Astrocyte (in vitro differentiated cells and primary cell): ENCODE measurements around the gene HAGHL.

Source experiments
- EZH2 ChIP-seq: IDR thresholded peaks from 2 replicates; pipeline ENCODE4 v1.6.1; 2012; ENCODE audit warnings: mild to moderate bottlenecking, low read length, inconsistent platforms; ENCODE audit not compliant: insufficient read depth
- TF ChIP-seq, protein P1 (sequence below): IDR thresholded peaks from 2 replicates; pipeline ENCODE4 v1.5.1; 2011; ENCODE audit warnings: low read depth, mild to moderate bottlenecking, inconsistent platforms, low read length, moderate library complexity; ENCODE audit not compliant: insufficient read depth

DNA sequence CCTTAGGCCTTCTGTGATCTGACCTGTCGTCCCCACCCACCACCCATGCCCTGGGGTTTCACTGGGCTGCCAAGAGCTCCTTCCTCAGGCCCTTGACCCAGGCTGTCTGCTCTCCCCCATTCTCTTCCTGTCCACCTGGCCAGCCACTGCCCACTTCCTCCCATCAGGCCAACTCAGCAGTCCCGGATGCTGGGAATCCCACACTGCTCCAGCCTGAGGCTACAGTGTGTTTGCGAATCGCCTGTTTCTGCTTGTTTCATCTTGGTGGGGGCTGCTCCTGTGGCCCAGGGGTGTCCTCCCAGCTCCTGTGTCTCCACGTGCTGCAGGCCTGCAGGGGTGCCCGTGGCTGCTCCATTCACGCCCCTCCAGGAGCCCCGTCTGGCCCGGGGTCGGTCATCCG lies 12.8 kb upstream of the HAGHL start:
- TF ChIP-seq, protein P1, sequence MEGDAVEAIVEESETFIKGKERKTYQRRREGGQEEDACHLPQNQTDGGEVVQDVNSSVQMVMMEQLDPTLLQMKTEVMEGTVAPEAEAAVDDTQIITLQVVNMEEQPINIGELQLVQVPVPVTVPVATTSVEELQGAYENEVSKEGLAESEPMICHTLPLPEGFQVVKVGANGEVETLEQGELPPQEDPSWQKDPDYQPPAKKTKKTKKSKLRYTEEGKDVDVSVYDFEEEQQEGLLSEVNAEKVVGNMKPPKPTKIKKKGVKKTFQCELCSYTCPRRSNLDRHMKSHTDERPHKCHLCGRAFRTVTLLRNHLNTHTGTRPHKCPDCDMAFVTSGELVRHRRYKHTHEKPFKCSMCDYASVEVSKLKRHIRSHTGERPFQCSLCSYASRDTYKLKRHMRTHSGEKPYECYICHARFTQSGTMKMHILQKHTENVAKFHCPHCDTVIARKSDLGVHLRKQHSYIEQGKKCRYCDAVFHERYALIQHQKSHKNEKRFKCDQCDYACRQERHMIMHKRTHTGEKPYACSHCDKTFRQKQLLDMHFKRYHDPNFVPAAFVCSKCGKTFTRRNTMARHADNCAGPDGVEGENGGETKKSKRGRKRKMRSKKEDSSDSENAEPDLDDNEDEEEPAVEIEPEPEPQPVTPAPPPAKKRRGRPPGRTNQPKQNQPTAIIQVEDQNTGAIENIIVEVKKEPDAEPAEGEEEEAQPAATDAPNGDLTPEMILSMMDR, result no peak
- TF ChIP-seq EZH2, result no peak
